ENCODE measurements around the gene FRYL.

Gene FRYL

DNA sequence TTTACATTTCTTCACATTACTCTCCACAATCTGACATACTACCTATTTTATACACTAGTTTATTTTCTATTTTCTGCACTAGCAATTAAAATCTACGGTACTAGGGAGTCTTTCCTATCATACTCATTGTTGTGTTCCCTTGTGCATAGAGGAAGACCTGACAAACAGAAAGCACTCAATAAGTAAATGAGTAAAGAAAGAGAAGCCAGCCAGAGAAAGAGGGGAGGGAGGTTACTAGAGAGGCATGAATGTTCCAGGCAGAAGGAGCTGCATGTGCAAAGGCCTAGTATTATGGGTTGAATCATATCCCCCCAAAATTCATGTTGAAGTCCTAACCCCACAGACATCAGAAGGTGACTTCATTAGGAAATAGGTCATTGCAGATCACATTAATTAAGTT, 176.0 kb downstream of the FRYL start:
- H2AFZ ChIP-seq (ENCODE audit: low read length), result no peak overlapping the region
- H3K4me1 ChIP-seq (ENCODE audit: insufficient read depth, low read length, severe bottlenecking), result no peaks in the 10 kb centered on the region
- TF ChIP-seq EZH2 (IDR thresholded peaks at IDR 0.05; ENCODE audit: borderline replicate concordance, low read length), result no peak
- TF ChIP-seq, protein P1, sequence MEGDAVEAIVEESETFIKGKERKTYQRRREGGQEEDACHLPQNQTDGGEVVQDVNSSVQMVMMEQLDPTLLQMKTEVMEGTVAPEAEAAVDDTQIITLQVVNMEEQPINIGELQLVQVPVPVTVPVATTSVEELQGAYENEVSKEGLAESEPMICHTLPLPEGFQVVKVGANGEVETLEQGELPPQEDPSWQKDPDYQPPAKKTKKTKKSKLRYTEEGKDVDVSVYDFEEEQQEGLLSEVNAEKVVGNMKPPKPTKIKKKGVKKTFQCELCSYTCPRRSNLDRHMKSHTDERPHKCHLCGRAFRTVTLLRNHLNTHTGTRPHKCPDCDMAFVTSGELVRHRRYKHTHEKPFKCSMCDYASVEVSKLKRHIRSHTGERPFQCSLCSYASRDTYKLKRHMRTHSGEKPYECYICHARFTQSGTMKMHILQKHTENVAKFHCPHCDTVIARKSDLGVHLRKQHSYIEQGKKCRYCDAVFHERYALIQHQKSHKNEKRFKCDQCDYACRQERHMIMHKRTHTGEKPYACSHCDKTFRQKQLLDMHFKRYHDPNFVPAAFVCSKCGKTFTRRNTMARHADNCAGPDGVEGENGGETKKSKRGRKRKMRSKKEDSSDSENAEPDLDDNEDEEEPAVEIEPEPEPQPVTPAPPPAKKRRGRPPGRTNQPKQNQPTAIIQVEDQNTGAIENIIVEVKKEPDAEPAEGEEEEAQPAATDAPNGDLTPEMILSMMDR (IDR thresholded peaks at IDR 0.05; ENCODE audit: low read length), result no peak
- no peaks in the 10 kb centered on the region; the same call in 1 of the 2 replicates for H3F3A ChIP-seq (ENCODE audit: insufficient read depth, low read length)
- no peaks in the 10 kb centered on the region for H4K20me1 ChIP-seq (ENCODE audit: insufficient read depth, low read length)
- H3K9ac ChIP-seq (ENCODE audit: low read length), result no peak overlapping the region
- no peaks in the 10 kb centered on the region for H3K9me3 ChIP-seq (ENCODE audit: low read length)
- no peaks in the 10 kb centered on the region for H3K27me3 ChIP-seq (ENCODE audit: insufficient read depth, low read length)
- H3K27ac ChIP-seq (ENCODE audit: low read depth, low read length, poor library complexity, severe bottlenecking), result no peak overlapping the region
- H3K36me3 ChIP-seq (ENCODE audit: insufficient read depth, low read length), result peaks cover 29% of the 10 kb centered on the region; the same call in 1 of the 2 replicates
- no peaks in the 10 kb centered on the region for H3K79me2 ChIP-seq (ENCODE audit: insufficient read depth, low read length)
- H3K4me3 ChIP-seq (ENCODE audit: low read depth, low read length, poor library complexity, severe bottlenecking), result no peak overlapping the region
- H3K4me2 ChIP-seq (ENCODE audit: low read length), result no peak overlapping the region
- no peaks in the 10 kb centered on the region for H3K9me2 ChIP-seq (ENCODE audit: low read depth, low read length)

DNA sequence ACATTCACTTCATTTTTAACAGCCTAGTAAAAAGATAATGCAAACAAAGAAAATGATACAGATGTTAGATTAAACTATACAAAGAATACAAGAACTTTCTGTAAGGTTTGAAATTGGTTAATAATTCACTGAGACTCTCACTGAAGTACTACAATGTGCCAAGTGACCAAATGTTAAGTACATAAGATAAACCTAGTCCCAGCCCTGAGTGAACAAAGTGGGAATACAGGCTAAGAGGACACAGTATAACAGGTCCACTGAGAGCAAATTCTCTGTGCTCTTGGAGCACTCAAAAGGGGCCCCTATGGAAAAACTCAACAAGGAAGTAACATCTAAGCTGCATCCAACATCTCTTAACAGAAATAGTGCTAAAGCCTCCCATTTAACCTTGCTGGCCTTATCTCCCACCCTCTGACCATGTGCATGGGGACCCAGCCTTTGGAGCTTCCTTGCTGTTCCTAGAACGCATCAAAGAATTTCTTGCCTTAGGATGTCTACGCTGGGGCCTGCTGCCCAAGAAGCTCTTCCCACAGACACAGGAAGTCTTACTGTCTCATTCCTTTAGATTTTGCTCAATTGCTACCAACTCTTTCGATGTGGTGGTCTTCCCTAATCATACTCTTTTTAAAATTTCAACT, 176.6 kb downstream of the FRYL start:
- H3K27ac ChIP-seq (ENCODE audit: low read depth, low read length, poor library complexity, severe bottlenecking), result no peak overlapping the region
- no peak for TF ChIP-seq EZH2 (IDR thresholded peaks at IDR 0.05; ENCODE audit: borderline replicate concordance, low read length)
- TF ChIP-seq, protein P1 (IDR thresholded peaks at IDR 0.05; ENCODE audit: low read length), result no peak
- H3K36me3 ChIP-seq (ENCODE audit: insufficient read depth, low read length), result peaks cover 33% of the 10 kb centered on the region; the same call in 1 of the 2 replicates

DNA sequence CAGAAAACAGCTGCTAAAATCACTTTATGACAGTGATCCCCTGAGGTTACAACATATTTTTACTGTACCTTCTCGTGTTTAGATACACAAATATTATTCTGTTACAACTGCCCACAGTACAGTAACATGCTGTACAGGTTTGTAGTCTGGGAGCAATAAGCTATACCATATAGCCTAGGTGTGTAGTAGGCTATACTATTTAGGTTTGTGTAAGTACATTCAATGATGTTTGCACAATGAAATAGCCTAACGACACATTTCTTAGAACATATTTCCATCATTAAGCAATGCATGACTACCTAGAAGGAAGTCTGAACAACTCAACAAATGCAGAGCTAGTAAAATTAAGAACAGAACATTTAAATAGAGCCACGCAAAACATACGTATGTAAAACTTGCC, 177.3 kb downstream of the FRYL start:
- Histone ChIP-seq H2AFZ (ENCODE audit: low read length) (no peak overlapping the region), H3K27me3 (ENCODE audit: insufficient read depth, low read length) (no peaks in the 10 kb centered on the region), H3K4me1 (ENCODE audit: insufficient read depth, low read length, severe bottlenecking) (no peaks in the 10 kb centered on the region), H3K9me3 (ENCODE audit: low read length) (no peaks in the 10 kb centered on the region), H4K20me1 (ENCODE audit: insufficient read depth, low read length) (no peaks in the 10 kb centered on the region), H3K36me3 (ENCODE audit: insufficient read depth, low read length) (peaks cover 34% of the 10 kb centered on the region; the same call in 1 of the 2 replicates), H3K27ac (ENCODE audit: low read depth, low read length, poor library complexity, severe bottlenecking) (no peak overlapping the region), H3K4me2 (ENCODE audit: low read length) (no peak overlapping the region), H3K79me2 (ENCODE audit: insufficient read depth, low read length) (no peaks in the 10 kb centered on the region), H3K9ac (ENCODE audit: low read length) (no peak overlapping the region), H3K4me3 (ENCODE audit: low read depth, low read length, poor library complexity, severe bottlenecking) (no peak overlapping the region), H3F3A (ENCODE audit: insufficient read depth, low read length) (no peaks in the 10 kb centered on the region; the same call in 1 of the 2 replicates), H3K9me2 (ENCODE audit: low read depth, low read length) (no peaks in the 10 kb centered on the region)
- TF ChIP-seq EZH2 (IDR thresholded peaks at IDR 0.05; ENCODE audit: borderline replicate concordance, low read length), result no peak
- TF ChIP-seq, protein P1 (IDR thresholded peaks at IDR 0.05; ENCODE audit: low read length), result no peak

More for the DNA sequence above, 176.6 kb downstream of the FRYL start:
- H3K4me1 ChIP-seq (ENCODE audit: insufficient read depth, low read length, severe bottlenecking), result no peaks in the 10 kb centered on the region
- H3F3A ChIP-seq (ENCODE audit: insufficient read depth, low read length), result no peaks in the 10 kb centered on the region; the same call in 1 of the 2 replicates
- H3K9me3 ChIP-seq (ENCODE audit: low read length), result no peaks in the 10 kb centered on the region
- H3K79me2 ChIP-seq (ENCODE audit: insufficient read depth, low read length), result no peaks in the 10 kb centered on the region
- no peak overlapping the region for H3K4me2 ChIP-seq (ENCODE audit: low read length)
- no peaks in the 10 kb centered on the region for H3K9me2 ChIP-seq (ENCODE audit: low read depth, low read length)
- H3K4me3 ChIP-seq (ENCODE audit: low read depth, low read length, poor library complexity, severe bottlenecking), result no peak overlapping the region
- H4K20me1 ChIP-seq (ENCODE audit: insufficient read depth, low read length), result no peaks in the 10 kb centered on the region
- H3K27me3 ChIP-seq (ENCODE audit: insufficient read depth, low read length), result no peaks in the 10 kb centered on the region
- no peak overlapping the region for H3K9ac ChIP-seq (ENCODE audit: low read length)
- H2AFZ ChIP-seq (ENCODE audit: low read length), result no peak overlapping the region

Data from OCI-LY1 (cell line).